ENCODE measurements around the gene SOX3.

Gene SOX3

DNA sequence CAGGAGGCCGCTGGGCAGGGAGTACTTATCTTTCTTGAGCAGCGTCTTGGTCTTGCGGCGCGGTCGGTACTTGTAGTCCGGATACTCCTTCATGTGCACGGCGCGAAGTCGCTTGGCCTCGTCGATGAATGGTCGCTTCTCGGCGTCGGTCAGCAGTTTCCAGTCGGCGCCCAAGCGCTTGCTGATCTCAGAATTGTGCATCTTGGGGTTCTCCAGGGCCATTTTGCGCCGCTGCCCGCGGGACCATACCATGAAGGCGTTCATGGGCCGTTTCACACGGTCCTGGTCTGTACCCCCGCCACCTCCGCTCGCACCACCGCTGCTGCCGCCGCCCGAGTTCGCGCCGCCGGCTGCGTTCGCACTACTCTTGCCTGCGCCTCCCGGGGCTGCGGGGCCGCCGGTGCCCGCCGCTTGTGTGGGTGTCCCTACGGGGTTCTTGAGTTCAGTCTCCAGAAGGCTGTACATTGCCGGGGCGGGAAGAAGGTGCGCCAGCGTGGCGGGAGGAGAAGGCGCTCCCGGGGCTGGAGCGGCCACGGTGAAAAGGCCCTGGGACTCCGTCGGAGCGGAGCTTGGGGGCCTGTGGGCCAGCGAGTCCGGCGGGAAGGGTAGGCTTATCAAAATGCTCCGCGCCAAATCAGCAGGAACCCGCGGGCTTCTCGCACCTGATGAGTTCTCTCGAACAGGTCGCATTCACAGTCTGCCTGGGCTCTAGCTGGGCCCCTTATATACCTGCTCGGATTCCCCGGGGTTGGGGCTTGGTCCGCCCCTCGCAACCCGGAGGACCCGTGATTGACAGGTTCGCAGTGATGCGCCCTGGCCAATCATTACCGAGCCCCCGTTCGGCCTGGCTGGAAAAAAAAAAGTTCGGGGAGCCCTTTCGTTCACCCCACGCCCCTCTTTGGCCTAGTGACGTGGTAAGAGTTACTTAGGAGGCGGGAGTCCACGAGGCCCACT is at the start of gene SOX3:
TSS of gene SOX3 (minus strand) at position 699 of the 954 bp plus-strand sequence. CDS start at position 690, 9 bp downstream.
- DNase-seq (ENCODE audit: low spot score), result no peak

- DNase-seq (ENCODE audit: low spot score), result no peak
These were observed 44.1 kb upstream of the SOX3 start for GRCh38 chrX:140548985-140549384.

DNA sequence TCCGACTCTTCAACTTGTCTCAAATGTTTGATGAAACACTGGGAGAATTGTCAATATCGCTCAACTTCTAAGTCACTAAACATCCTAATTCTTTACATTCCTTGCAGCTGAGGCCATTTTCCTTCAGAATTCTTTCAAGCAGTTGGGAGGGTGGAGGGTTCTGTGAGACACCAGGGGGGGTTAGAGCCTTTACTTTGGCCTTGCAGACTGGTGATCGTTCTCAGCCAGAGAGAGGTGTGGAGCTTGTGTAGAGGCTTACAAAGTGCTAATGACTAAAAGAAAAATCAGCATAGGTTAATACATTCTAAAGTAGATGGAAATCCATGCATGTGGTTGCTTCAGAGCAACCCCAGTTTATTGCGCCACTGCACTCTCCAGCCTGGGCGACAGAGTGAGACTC is 21.3 kb upstream of the SOX3 start:
- no peak for DNase-seq (ENCODE audit: low spot score)

- DNase-seq (ENCODE audit: low spot score), result no peak
These were observed 20.6 kb upstream of the SOX3 start for GRCh38 chrX:140525448-140525847.

GRCh38 chrX:140524556-140524955 is 19.7 kb upstream of the SOX3 start:
- DNase-seq (ENCODE audit: low spot score), result no peak

- no peak for DNase-seq (ENCODE audit: low spot score)
These were observed 16.5 kb upstream of the SOX3 start for GRCh38 chrX:140521393-140521792.

DNA sequence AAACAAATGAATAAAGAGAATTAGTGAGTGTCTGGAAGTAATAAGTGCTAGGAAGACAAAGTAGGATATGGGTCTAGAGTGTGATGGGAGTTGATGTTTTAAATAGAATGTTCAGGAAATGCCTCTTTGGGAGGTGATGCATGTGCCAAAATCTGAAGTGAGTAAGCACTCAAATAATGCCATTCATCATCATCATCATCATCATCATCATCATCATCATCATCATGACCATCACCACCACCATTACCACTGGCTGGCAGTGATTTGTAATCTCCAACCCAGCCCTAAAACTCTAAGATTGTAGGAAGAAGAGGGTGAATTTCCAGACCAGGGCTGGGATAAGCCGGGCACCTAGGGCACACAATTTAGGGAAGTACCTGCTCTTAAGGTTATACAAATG is 9.7 kb upstream of the SOX3 start:
- no peak for DNase-seq (ENCODE audit: low spot score)

- no peak for DNase-seq (ENCODE audit: low spot score)
These were observed 6.0 kb upstream of the SOX3 start for GRCh38 chrX:140510895-140511295.

DNA sequence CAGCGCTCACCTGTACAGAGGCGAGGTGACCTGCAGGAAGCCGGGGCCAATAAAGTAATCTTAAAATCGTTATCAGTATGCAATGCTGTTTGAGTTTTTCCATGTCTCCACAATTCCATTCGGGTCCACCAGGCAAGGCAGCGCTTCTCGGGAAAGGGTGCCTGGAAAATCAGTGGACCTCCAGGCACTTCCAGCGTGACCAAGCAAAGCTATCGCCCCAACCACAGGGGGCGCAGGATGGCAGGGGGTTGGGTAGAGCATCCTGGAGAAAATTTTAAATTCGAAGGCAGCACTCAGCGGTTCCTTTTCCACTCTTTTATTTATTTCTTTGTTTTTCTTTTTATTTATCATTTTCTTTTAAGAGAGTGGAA is 5.4 kb upstream of the SOX3 start:
- DNase-seq (ENCODE audit: low spot score), result no peak

GRCh38 chrX:140509468-140510305 is 4.8 kb upstream of the SOX3 start:
- no peak for DNase-seq (ENCODE audit: low spot score)

GRCh38 chrX:140508958-140509357 is 4.1 kb upstream of the SOX3 start:
- no peak for DNase-seq (ENCODE audit: low spot score)

GRCh38 chrX:140507982-140508305 is 3.1 kb upstream of the SOX3 start:
- DNase-seq (ENCODE audit: low spot score), result no peak

DNA sequence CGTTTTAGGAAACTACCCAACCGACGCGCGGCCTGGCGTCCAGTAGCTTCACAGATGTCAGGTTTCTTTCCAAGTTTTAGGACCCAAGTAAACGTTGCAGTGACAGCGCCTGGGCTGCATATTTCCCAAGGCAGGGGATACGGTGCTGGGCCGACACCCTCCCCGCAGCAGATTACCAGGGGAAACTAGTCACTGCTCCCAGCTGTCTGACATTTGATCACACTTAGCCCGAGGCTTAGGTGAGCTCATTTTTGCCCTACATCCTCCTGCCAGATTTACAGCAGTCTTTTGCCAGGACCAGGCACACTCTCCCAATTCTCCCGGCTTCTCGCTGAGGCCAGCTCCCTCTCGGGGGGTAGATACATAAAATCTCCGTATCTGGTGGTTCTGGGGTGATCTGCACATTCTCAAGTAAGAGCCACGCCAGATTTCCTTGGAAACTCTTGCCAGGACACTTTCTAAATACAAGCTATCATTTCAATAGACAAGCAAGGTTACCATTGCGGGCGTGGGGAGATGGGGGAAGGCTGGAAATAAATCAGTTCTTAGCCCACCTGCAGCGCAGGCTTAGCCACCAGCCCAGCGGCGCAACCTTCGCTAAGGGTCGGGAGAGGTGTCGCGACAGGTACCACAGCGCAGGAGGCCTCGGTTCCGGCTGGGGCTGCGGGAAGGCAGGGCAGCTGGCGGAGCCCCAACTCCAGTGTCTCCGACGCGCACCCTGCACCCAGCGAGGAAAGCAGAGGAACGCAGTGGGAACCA is 2.5 kb upstream of the SOX3 start:
- no peak for DNase-seq (ENCODE audit: low spot score)

GRCh38 chrX:140505421-140506337 is 810 bp upstream of the SOX3 start:
- no peak for DNase-seq (ENCODE audit: low spot score)

- no peak for DNase-seq (ENCODE audit: low spot score)
These were observed 1.0 kb downstream of the SOX3 start for GRCh38 chrX:140503714-140504351.

DNA sequence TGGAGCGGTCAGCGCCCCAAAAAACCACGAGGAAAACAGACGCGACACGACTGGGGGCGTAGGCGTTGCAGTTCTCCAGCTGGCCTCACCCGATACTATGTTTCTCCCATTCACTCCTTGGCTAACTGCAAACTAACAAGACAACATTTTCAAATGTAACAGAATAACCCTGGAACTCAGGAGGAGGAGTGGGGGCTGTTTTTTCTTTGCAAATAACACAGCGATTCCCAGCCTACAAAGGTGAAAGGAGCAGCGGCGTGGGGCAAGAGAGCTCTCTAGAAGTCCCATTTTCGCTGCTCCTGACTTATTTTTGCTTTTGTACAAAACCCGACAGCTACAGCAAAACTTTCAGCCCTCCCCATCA is 1.6 kb downstream of the SOX3 start:
- no peak for DNase-seq (ENCODE audit: low spot score)

- DNase-seq (ENCODE audit: low spot score), result no peak
These were observed 2.2 kb downstream of the SOX3 start for GRCh38 chrX:140502491-140503237.

GRCh38 chrX:140501940-140502468 is 2.9 kb downstream of the SOX3 start:
- no peak for DNase-seq (ENCODE audit: low spot score)

DNA sequence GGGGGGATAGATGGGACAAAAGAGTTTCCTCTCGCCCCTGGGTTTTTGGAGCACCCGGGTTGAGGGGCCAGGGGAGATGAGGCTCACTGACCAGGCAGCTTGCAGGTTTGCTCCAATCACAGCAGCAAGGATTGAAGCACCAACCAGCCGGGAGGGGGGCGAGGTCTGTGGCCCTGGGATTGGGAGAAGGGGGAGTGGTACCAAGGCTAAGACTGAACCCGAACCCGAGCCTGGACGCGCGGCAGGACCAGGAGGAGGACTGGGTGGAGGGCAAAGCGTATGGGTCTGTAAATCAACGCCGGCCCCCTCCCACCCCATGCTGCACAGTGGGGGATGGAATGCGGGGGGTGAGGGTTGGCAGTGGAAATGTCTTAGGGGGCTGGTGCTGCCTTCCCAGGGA is 3.5 kb downstream of the SOX3 start:
- no peak for DNase-seq (ENCODE audit: low spot score)

DNA sequence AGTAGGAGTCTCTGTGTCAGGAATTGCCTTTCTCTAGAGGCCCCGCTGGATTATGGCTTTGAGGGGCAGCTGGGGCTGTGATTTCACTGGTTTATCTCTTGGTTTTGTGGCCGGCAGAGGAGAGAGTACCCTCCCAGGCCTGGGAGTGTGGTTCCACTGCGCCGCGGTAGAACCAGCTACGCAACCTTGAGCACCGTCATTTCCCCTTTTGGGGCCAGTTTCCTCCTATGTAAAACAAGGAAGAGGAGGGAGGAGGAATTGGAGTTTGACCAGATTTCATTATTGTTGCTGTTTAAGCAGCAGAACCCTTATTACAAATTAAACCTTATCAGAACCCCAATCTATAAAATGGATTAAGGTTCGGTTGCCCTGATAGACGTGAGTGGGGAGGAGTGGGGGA is 4.4 kb downstream of the SOX3 start:
- DNase-seq (ENCODE audit: low spot score), result no peak

Data from hematopoietic multipotent progenitor cell treated with erythropoietin and hydrocortisone succinate and interleukin-3 and kit ligand, for 15 days (in vitro differentiated cells).